HFFc6 (cell line): ENCODE measurements around the gene LRRC3. TPM values are rescaled to one million over a fixed set of nuclear protein-coding genes. Genes with fewer than 3 reads are reported as not detected.

ENCODE experiments used
- DNase-seq: peaks from one replicate; pipeline ENCODE4 v3.0.0-alpha.2; 2018
- H3K27ac Mint-ChIP-seq: 2 replicates; pipeline ENCODE4 v1.8.0; 2020; ENCODE audit warnings: mild to moderate bottlenecking, mixed read lengths
- H3K27me3 Mint-ChIP-seq: 2 replicates; pipeline ENCODE4 v1.8.0; 2021; ENCODE audit warnings: mild to moderate bottlenecking, moderate library complexity, mixed read lengths; ENCODE audit not compliant: insufficient read depth
- H3K36me3 Mint-ChIP-seq: 2 replicates; pipeline ENCODE4 v1.8.0; 2021; ENCODE audit warnings: low read depth, mixed read lengths
- H3K4me1 Mint-ChIP-seq: 2 replicates; pipeline ENCODE4 v1.8.0; 2020; ENCODE audit warnings: low read depth, mixed read lengths
- H3K4me3 Mint-ChIP-seq: 2 replicates; pipeline ENCODE4 v1.8.0; 2020; ENCODE audit warnings: mild to moderate bottlenecking, moderate library complexity, mixed read lengths
- H3K9me3 Mint-ChIP-seq: 2 replicates; pipeline ENCODE4 v1.8.0; 2020; ENCODE audit warnings: mild to moderate bottlenecking, mixed read lengths
- total RNA-seq, 6 experiments: library from RNA; stranded (reverse); fragmentation: NEBNext Ultra II Directional; extraction: Animal tissue kit (Norgen Biotek cat#: 25700); gene quantifications; 2 replicates in 1 of 6; 3 replicates in 5 of 6; pipeline ENCODE4 v1.2.3, GENCODE V29; 2021
- TF ChIP-seq, protein P1 (sequence below): fragments of 200-600 bp; sonication (generic); IDR thresholded peaks from 2 replicates; pipeline ENCODE4 v1.5.0; 2021; ENCODE audit warnings: antibody characterized with exemption, mild to moderate bottlenecking

LRRC3 gene
- total RNA-seq, 6 experiments from 2014 or later: not detected

GRCh38 chr21:44497703-44498126 is 42.4 kb downstream of the LRRC3 start:
- Mint-ChIP-seq H3K9me3 (peaks cover 23% of the 10 kb centered on the region), H3K27ac (no peak overlapping the region), H3K36me3 (peaks cover 12% of the 10 kb centered on the region), H3K4me1 (no peaks in the 10 kb centered on the region), H3K4me3 (no peak overlapping the region), H3K27me3 (peaks cover 32% of the 10 kb centered on the region)
- no peak for DNase-seq
- TF ChIP-seq, protein P1, sequence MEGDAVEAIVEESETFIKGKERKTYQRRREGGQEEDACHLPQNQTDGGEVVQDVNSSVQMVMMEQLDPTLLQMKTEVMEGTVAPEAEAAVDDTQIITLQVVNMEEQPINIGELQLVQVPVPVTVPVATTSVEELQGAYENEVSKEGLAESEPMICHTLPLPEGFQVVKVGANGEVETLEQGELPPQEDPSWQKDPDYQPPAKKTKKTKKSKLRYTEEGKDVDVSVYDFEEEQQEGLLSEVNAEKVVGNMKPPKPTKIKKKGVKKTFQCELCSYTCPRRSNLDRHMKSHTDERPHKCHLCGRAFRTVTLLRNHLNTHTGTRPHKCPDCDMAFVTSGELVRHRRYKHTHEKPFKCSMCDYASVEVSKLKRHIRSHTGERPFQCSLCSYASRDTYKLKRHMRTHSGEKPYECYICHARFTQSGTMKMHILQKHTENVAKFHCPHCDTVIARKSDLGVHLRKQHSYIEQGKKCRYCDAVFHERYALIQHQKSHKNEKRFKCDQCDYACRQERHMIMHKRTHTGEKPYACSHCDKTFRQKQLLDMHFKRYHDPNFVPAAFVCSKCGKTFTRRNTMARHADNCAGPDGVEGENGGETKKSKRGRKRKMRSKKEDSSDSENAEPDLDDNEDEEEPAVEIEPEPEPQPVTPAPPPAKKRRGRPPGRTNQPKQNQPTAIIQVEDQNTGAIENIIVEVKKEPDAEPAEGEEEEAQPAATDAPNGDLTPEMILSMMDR: no peak

DNA sequence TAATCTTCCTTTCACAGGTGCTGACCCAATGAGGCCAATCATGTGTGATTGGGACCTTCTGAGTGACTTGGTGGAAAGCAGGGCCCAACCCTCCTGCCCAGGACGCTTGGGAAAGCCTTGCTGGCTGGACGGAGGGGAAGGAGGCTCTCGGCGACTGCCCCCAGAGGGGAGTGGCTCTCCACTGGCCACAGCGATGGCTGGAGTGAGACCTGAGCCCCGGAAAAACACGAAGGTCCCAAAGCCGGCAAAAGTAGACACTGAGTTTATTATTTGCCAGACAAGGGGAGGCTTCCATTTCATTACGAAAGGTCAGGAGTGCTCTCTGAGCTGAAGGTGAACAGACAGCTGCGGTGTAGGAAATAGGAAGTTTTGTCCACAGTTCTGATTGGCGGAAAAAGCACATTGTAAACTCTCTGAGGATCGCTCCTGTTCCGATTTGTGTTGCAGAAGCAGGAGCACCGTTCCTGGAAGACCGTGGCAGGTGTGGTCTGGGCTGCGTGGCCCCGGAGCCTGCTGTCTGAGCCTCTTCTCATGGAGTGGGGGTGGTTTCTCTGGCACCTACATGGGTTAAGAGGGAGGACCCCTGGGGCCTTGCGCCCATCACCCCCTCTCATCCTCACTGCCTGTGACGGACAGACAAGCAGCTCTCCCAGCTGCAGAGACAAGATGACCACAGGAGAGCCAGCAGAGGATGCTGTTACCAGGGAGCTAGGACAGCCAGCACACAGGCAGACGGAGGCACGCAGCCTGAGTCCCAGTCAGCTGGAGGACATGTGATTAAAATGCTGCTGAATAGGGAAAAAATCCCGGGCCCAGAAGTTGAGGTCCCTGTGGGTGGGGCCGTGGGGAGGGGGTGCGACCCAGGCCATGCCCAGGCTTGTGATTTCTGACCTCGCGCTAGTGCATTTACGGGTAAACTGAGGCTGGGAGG is 43.2 kb downstream of the LRRC3 start:
- H3K9me3 Mint-ChIP-seq: peaks cover 15% of the 10 kb centered on the region
- peaks cover 32% of the 10 kb centered on the region for H3K27me3 Mint-ChIP-seq
- H3K4me3 Mint-ChIP-seq: no peak overlapping the region
- no peak for DNase-seq
- TF ChIP-seq, protein P1: no peak
- no peak overlapping the region for H3K27ac Mint-ChIP-seq
- peaks cover 4% of the 10 kb centered on the region; the same call in 1 of the 2 replicates for H3K36me3 Mint-ChIP-seq
- no peaks in the 10 kb centered on the region for H3K4me1 Mint-ChIP-seq

GRCh38 chr21:44499211-44499560 is 43.9 kb downstream of the LRRC3 start:
- Mint-ChIP-seq H3K9me3 (peaks cover 10% of the 10 kb centered on the region; the same call in 1 of the 2 replicates), H3K4me3 (no peak overlapping the region), H3K36me3 (peaks cover 4% of the 10 kb centered on the region; the same call in 1 of the 2 replicates), H3K27ac (no peak overlapping the region), H3K27me3 (peaks cover 32% of the 10 kb centered on the region), H3K4me1 (no peaks in the 10 kb centered on the region)
- no peak for DNase-seq
- TF ChIP-seq, protein P1: no peak

- H3K4me3 Mint-ChIP-seq: no peak overlapping the region
- H3K4me1 Mint-ChIP-seq: no peaks in the 10 kb centered on the region
- peaks cover 4% of the 10 kb centered on the region; the same call in 1 of the 2 replicates for H3K36me3 Mint-ChIP-seq
- TF ChIP-seq, protein P1: no peak
- no peak for DNase-seq
- H3K27ac Mint-ChIP-seq: no peak overlapping the region
- H3K27me3 Mint-ChIP-seq: peaks cover 32% of the 10 kb centered on the region
- peaks cover 10% of the 10 kb centered on the region; the same call in 1 of the 2 replicates for H3K9me3 Mint-ChIP-seq
Observed at GRCh38 chr21:44499631-44500030, 44.3 kb downstream of the LRRC3 start.

DNA sequence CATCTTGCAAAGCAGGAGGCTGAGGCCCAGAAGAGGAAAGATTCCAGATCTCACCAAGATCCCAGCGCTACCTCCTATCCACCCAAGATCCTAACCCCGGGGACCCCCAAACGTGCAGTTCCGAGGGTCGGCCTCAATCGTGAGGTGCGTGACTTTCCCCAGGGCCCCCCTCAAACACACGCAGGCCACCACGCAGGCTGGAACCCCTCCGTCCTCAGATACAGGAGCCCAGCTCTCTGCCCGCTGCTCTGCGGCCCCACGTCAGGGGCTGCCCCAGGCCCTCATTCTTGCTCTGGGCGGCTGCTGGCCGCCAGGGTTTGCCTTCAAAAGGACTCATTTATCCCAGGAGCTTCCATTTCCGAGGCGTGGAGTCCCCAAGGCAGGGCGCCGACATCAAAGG is 44.8 kb downstream of the LRRC3 start:
- H3K27ac Mint-ChIP-seq: no peak overlapping the region
- no peaks in the 10 kb centered on the region for H3K4me1 Mint-ChIP-seq
- H3K4me3 Mint-ChIP-seq: no peak overlapping the region
- H3K36me3 Mint-ChIP-seq: peaks cover 4% of the 10 kb centered on the region; the same call in 1 of the 2 replicates
- DNase-seq: no peak
- H3K9me3 Mint-ChIP-seq: peaks cover 10% of the 10 kb centered on the region; the same call in 1 of the 2 replicates
- peaks cover 30% of the 10 kb centered on the region for H3K27me3 Mint-ChIP-seq
- TF ChIP-seq, protein P1: no peak
